Smooth muscle cell (in vitro differentiated cells): Measurements from ENCODE around the gene MYO5A. TPM values are rescaled to one million over a fixed set of nuclear protein-coding genes. Genes with fewer than 3 reads are reported as not detected.

Experiments
- DNase-seq: peaks from one replicate; lab custom pipeline; 2025; ENCODE audit not compliant: unreplicated experiment; lab: John Stamatoyannopoulos, UW
- H2AFZ ChIP-seq: fragments of 200-600 bp; sonication (generic); 2 replicates; pipeline ENCODE4 v1.6.0; 2016; ENCODE audit warnings: antibody characterized with exemption, low read depth, mild to moderate bottlenecking
- H3F3A ChIP-seq: fragments of 200-600 bp; sonication (generic); 2 replicates; pipeline ENCODE4 v1.6.0; 2017; ENCODE audit warnings: antibody characterized with exemption, low read depth
- H3K27ac ChIP-seq: fragments of 200-600 bp; sonication (generic); 2 replicates; pipeline ENCODE4 v1.5.1; 2016; ENCODE audit warnings: low read depth, mild to moderate bottlenecking
- H3K27me3 ChIP-seq: fragments of 200-600 bp; sonication (generic); 2 replicates; pipeline ENCODE4 v1.6.1; 2016; ENCODE audit warnings: low read depth, mild to moderate bottlenecking
- H3K36me3 ChIP-seq: fragments of 200-600 bp; sonication (generic); 2 replicates; pipeline ENCODE4 v1.5.1; 2016; ENCODE audit warnings: low read depth
- H3K4me1 ChIP-seq: fragments of 200-600 bp; sonication (generic); 2 replicates; pipeline ENCODE4 v1.5.1; 2016; ENCODE audit warnings: low read depth
- H3K4me2 ChIP-seq: fragments of 200-600 bp; sonication (generic); 2 replicates; pipeline ENCODE4 v1.6.0; 2016; ENCODE audit warnings: mild to moderate bottlenecking
- H3K4me3 ChIP-seq: fragments of 200-600 bp; sonication (generic); 2 replicates; pipeline ENCODE4 v1.5.1; 2016; ENCODE audit warnings: mild to moderate bottlenecking
- H3K79me2 ChIP-seq: fragments of 200-600 bp; sonication (generic); 2 replicates; pipeline ENCODE4 v1.6.0; 2016; ENCODE audit warnings: low read depth, mild to moderate bottlenecking
- H3K9ac ChIP-seq: fragments of 200-600 bp; sonication (generic); 2 replicates; pipeline ENCODE4 v1.6.0; 2016; ENCODE audit warnings: low read depth
- H3K9me3 ChIP-seq: fragments of 200-600 bp; sonication (generic); replicated peaks from 2 replicates; pipeline ENCODE4 v1.5.1; 2016; ENCODE audit warnings: low read depth
- H4K20me1 ChIP-seq: fragments of 200-600 bp; sonication (generic); 2 replicates; pipeline ENCODE4 v1.6.0; 2016; ENCODE audit warnings: low read depth
- CTCF ChIP-seq: fragments of 200-600 bp; sonication (generic); IDR thresholded peaks from 2 replicates; pipeline ENCODE4 v1.5.1; 2017; ENCODE audit warnings: borderline replicate concordance, mild to moderate bottlenecking, antibody characterized with exemption; ENCODE audit not compliant: insufficient read depth, poor library complexity, severe bottlenecking
- WGBS: methylation state at CpG from one replicate; pipeline ENCODE4 v1.1.7; 2016; ENCODE audit warnings: low lambda C conversion rate; 5-methylcytosine and 5-hydroxymethylcytosine counted together
- polyA plus RNA-seq: library from polyadenylated mRNA; unstranded; fragments of >200 nt; fragmentation: Nextera tagmentation; extraction: Ambion mirVana; gene quantifications from 2 replicates; pipeline ENCODE4 v1.2.1, GENCODE V29; 2016
- total RNA-seq: library from RNA; depleted of rRNA; stranded (reverse); fragments of >200 nt; gene quantifications from 2 replicates; pipeline ENCODE4 v1.2.3, GENCODE V29; 2014

Gene MYO5A
- total and polyA plus RNA-seq, 2 experiments from 2014 or later, result 29.4 to 68.8 TPM

GRCh38 chr15:52408823-52409222 is 119.9 kb downstream of the MYO5A start:
- H3K4me2 ChIP-seq, result no peak overlapping the region
- DNase-seq, result no peak
- TF ChIP-seq CTCF, result no peak

GRCh38 chr15:52407374-52407773 is 121.3 kb downstream of the MYO5A start:
- Histone ChIP-seq H3K9me3 (no peaks in the 10 kb centered on the region), H3K79me2 (no peaks in the 10 kb centered on the region), H3K27ac (no peak overlapping the region), H3K27me3 (no peaks in the 10 kb centered on the region), H2AFZ (no peak overlapping the region), H3K4me1 (no peaks in the 10 kb centered on the region), H3F3A (no peaks in the 10 kb centered on the region), H3K9ac (no peak overlapping the region), H3K36me3 (no peaks in the 10 kb centered on the region), H4K20me1 (no peaks in the 10 kb centered on the region), H3K4me3 (no peak overlapping the region), H3K4me2 (peak overlapping the region; percentile 10)
- no peak for TF ChIP-seq CTCF
- no peak for DNase-seq

More at GRCh38 chr15:52408823-52409222, 119.9 kb downstream of the MYO5A start:
- Histone ChIP-seq H3K79me2 (no peaks in the 10 kb centered on the region), H2AFZ (no peak overlapping the region), H3K9ac (no peak overlapping the region), H3K4me3 (no peak overlapping the region), H3K27me3 (no peaks in the 10 kb centered on the region), H3K27ac (no peak overlapping the region), H3K9me3 (no peaks in the 10 kb centered on the region), H4K20me1 (no peaks in the 10 kb centered on the region), H3F3A (no peaks in the 10 kb centered on the region), H3K36me3 (no peaks in the 10 kb centered on the region), H3K4me1 (no peaks in the 10 kb centered on the region)
- 91% methylated on average over 1 of the region's 1 CpG for WGBS

DNA sequence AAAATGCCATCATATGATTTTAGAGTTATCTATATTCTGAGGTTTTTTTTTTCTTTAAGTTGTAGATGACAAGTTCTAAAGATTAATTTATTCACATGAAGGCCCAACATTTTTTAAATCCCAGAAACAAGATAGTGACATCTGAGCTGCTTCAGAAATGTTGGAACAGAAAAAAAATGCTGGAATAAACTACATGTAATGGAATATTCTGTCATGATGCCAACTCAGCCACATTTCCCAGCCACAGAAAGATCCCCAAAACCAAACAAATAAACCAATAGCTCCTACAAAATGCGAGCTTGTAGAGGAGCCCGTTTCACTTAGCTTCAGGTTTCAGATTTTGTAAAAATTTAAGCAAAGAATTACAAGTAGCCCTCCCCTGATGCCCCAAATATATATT is 122.1 kb downstream of the MYO5A start:
- DNase-seq, result no peak
- no peaks in the 10 kb centered on the region for H3K79me2 ChIP-seq
- H3K27me3 ChIP-seq, result no peaks in the 10 kb centered on the region
- no peak overlapping the region for H3K4me3 ChIP-seq
- no peaks in the 10 kb centered on the region for H3K36me3 ChIP-seq
- no peaks in the 10 kb centered on the region for H4K20me1 ChIP-seq
- TF ChIP-seq CTCF, result no peak
- no peaks in the 10 kb centered on the region for H3K4me1 ChIP-seq
- peak overlapping the region; percentile 10 for H3K4me2 ChIP-seq
- H3K9me3 ChIP-seq, result no peaks in the 10 kb centered on the region
- H3K9ac ChIP-seq, result no peak overlapping the region
- H3K27ac ChIP-seq, result peak overlapping the region; percentile 17
- H3F3A ChIP-seq, result no peaks in the 10 kb centered on the region
- no peak overlapping the region for H2AFZ ChIP-seq
- 56% methylated on average over 2 of the region's 2 CpGs for WGBS

DNA sequence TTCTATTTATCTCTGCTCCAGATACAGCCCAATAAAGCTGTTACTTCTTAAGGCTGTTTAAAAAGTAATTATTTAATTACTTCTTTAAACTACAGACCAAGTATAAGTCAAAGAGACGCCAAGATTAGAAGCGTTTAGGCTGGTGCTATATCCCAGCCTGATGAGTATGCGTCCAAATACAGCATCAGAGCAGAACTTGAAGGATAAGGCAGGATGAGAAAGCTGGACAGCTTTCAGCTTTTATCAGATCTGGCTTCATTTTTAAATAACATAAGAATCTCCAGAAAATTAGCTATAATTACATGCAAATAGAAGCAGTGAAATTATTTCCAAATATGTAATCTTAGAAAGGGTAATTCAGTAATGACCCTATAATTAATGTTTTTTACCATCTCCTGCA is 122.8 kb downstream of the MYO5A start:
- TF ChIP-seq CTCF, result no peak
- H2AFZ ChIP-seq, result no peak overlapping the region
- no peaks in the 10 kb centered on the region for H4K20me1 ChIP-seq

More for the DNA sequence above, 122.8 kb downstream of the MYO5A start:
- peak overlapping the region; percentile 3 for H3K4me2 ChIP-seq
- no peak for DNase-seq
- H3F3A ChIP-seq, result no peaks in the 10 kb centered on the region
- no peaks in the 10 kb centered on the region for H3K79me2 ChIP-seq
- H3K36me3 ChIP-seq, result no peaks in the 10 kb centered on the region
- H3K9ac ChIP-seq, result no peak overlapping the region
- H3K4me1 ChIP-seq, result no peaks in the 10 kb centered on the region
- no peak overlapping the region for H3K4me3 ChIP-seq
- H3K27me3 ChIP-seq, result no peaks in the 10 kb centered on the region
- no peaks in the 10 kb centered on the region for H3K9me3 ChIP-seq
- WGBS, result 68% methylated on average over 3 of the region's 3 CpGs
- H3K27ac ChIP-seq, result peak overlapping the region; percentile 17
